IMR-90 (cell line): ENCODE data around the gene SPSB4. TPM values are rescaled to one million over a fixed set of nuclear protein-coding genes. Genes with fewer than 3 reads are reported as not detected.

Experiments used
- ATAC-seq: fragments of 200-7000 bp; cut with Tn5 transposase; 2 replicates; pipeline ENCODE4 v1.9.1; 2020; ENCODE audit warnings: low read depth, mild to moderate bottlenecking, moderate library complexity
- BruUV-seq: library from RNA; stranded (reverse); fragments of 400-500 nt; replicated peaks from 2 replicates; lab custom pipeline; 2021; lab: Mats Ljungman, UMichigan
- CTCF ChIA-PET: fragments of 300-600 bp; formaldehyde crosslinking; extraction: SDS; loops from one replicate; lab custom pipeline; 2021; ENCODE audit warnings: antibody characterized with exemption; lab: Yijun Ruan, JAX
- POLR2A ChIA-PET: fragments of 300-600 bp; sonication (Branson Sonifier 250); formaldehyde crosslinking; loops from one replicate; lab custom pipeline; 2022; ENCODE audit warnings: antibody characterized with exemption; ENCODE audit not compliant: unreplicated experiment; lab: Charles Lee
- DNase-seq: peaks from one replicate; pipeline ENCODE4 v3.0.0; 2013
- H2AFZ ChIP-seq: replicated peaks from 2 replicates; pipeline ENCODE3; 2013; ENCODE audit warnings: low read length, mild to moderate bottlenecking; ENCODE audit not compliant: poor library complexity
- H2AK5ac ChIP-seq: 2 replicates; pipeline ENCODE4 v1.6.1; 2013; ENCODE audit warnings: low read depth, low read length, inconsistent platforms
- H2AK9ac ChIP-seq: replicated peaks from 2 replicates; pipeline ENCODE3; 2013; ENCODE audit warnings: mild to moderate bottlenecking, low read depth, low read length, moderate library complexity; ENCODE audit not compliant: poor library complexity
- H2BK120ac ChIP-seq: 2 replicates; pipeline ENCODE4 v1.6.1; 2013; ENCODE audit warnings: low read depth, low read length, inconsistent platforms
- H2BK15ac ChIP-seq: 3 replicates; pipeline ENCODE4 v1.6.1; 2013; ENCODE audit warnings: low read depth, low read length, inconsistent platforms
- H2BK20ac ChIP-seq: 2 replicates; pipeline ENCODE4 v1.6.1; 2013; ENCODE audit warnings: low read depth, mild to moderate bottlenecking, inconsistent platforms, low read length, moderate library complexity
- H2BK5ac ChIP-seq: 2 replicates; pipeline ENCODE4 v1.6.1; 2013; ENCODE audit warnings: mild to moderate bottlenecking, low read depth, low read length, inconsistent platforms; ENCODE audit not compliant: poor library complexity, severe bottlenecking
- H3K14ac ChIP-seq: replicated peaks from 2 replicates; pipeline ENCODE4 v1.6.1; 2013; ENCODE audit warnings: low read depth, low read length, inconsistent platforms
- H3K18ac ChIP-seq: 2 replicates; pipeline ENCODE4 v1.6.1; 2013; ENCODE audit warnings: low read depth, low read length, control low read depth
- H3K23ac ChIP-seq: 2 replicates; pipeline ENCODE4 v1.6.1; 2013; ENCODE audit warnings: low read depth, low read length, inconsistent platforms
- H3K27ac ChIP-seq: 2 replicates; pipeline ENCODE4 v1.5.1; 2013; ENCODE audit warnings: mild to moderate bottlenecking, control low read depth, low read length; ENCODE audit not compliant: insufficient read depth
- H3K27me3 ChIP-seq: 2 replicates; pipeline ENCODE4 v1.6.1; 2013; ENCODE audit warnings: low read length; ENCODE audit not compliant: control insufficient read depth, insufficient read depth
- H3K36me3 ChIP-seq: 2 replicates; pipeline ENCODE4 v1.6.1; 2013; ENCODE audit warnings: low read length, mixed read lengths; ENCODE audit not compliant: control insufficient read depth, insufficient read depth
- H3K4ac ChIP-seq: 2 replicates; pipeline ENCODE4 v1.6.1; 2013; ENCODE audit warnings: low read depth, low read length, inconsistent platforms
- H3K4me1 ChIP-seq: 2 replicates; pipeline ENCODE4 v1.6.1; 2013; ENCODE audit warnings: low read length, mixed read lengths; ENCODE audit not compliant: control insufficient read depth, insufficient read depth
- H3K4me2 ChIP-seq: 2 replicates; pipeline ENCODE4 v1.6.1; 2013; ENCODE audit warnings: low read depth, mild to moderate bottlenecking, control low read depth, low read length, moderate library complexity
- H3K4me3 ChIP-seq: 2 replicates; pipeline ENCODE4 v1.5.1; 2013; ENCODE audit warnings: low read depth, mild to moderate bottlenecking, control low read depth, low read length, moderate library complexity; ENCODE audit not compliant: insufficient read depth
- H3K56ac ChIP-seq: 2 replicates; pipeline ENCODE4 v1.6.1; 2013; ENCODE audit warnings: low read length, inconsistent platforms; ENCODE audit not compliant: insufficient read depth; ENCODE audit errors: extremely low read depth
- H3K79me1 ChIP-seq, 2 experiments: 2 replicates each; pipeline ENCODE4 v1.6.1; 2013; ENCODE audit warnings: low read length in 2 of 2, inconsistent platforms in 1 of 2, low read depth in 1 of 2
- H3K9ac ChIP-seq: 2 replicates; pipeline ENCODE4 v1.6.1; 2013; ENCODE audit warnings: low read depth, low read length, control low read depth
- H3K9me1 ChIP-seq: 2 replicates; pipeline ENCODE4 v1.6.1; 2013; ENCODE audit warnings: low read length, inconsistent platforms; ENCODE audit not compliant: insufficient read depth
- H3K9me3 ChIP-seq: 2 replicates; pipeline ENCODE4 v1.6.1; 2013; ENCODE audit warnings: low read length; ENCODE audit not compliant: control insufficient read depth, insufficient read depth
- H4K20me1 ChIP-seq: 2 replicates; pipeline ENCODE4 v1.6.1; 2013; ENCODE audit warnings: low read length, inconsistent platforms; ENCODE audit not compliant: insufficient read depth
- H4K5ac ChIP-seq: 2 replicates; pipeline ENCODE4 v1.6.1; 2013; ENCODE audit warnings: mild to moderate bottlenecking, low read depth, low read length, control low read depth
- H4K8ac ChIP-seq, 2 experiments: 2 replicates each; pipeline ENCODE4 v1.6.1; 2013; ENCODE audit warnings: low read depth in 2 of 2, low read length in 2 of 2, control low read depth in 1 of 2, inconsistent platforms in 1 of 2
- H4K91ac ChIP-seq: 2 replicates; pipeline ENCODE4 v1.6.1; 2013; ENCODE audit warnings: low read depth, low read length, inconsistent platforms; ENCODE audit not compliant: insufficient read depth
- BHLHE40 ChIP-seq: fragments of 150-350 bp; IDR thresholded peaks from 2 replicates; pipeline ENCODE4 v1.6.1; 2016; ENCODE audit warnings: mild to moderate bottlenecking, low read depth, low read length
- CEBPB ChIP-seq: IDR thresholded peaks from 2 replicates; pipeline ENCODE4 v1.6.1; 2012; ENCODE audit warnings: low read depth, low read length, improper control_type of control experiment
- CHD1 ChIP-seq: IDR thresholded peaks from 2 replicates; pipeline ENCODE4 v1.6.1; 2012; ENCODE audit warnings: low read depth, low read length, improper control_type of control experiment
- FOS ChIP-seq: fragments of 150-350 bp; IDR thresholded peaks from 2 replicates; pipeline ENCODE4 v1.6.1; 2016; ENCODE audit warnings: low read depth, low read length
- MAFK ChIP-seq: IDR thresholded peaks from 2 replicates; pipeline ENCODE4 v1.6.1; 2012; ENCODE audit warnings: low read depth, low read length, improper control_type of control experiment
- MAZ ChIP-seq: IDR thresholded peaks from 2 replicates; pipeline ENCODE4 v1.6.1; 2012; ENCODE audit warnings: low read depth, mild to moderate bottlenecking, low read length, improper control_type of control experiment, moderate library complexity, borderline replicate concordance
- MXI1 ChIP-seq: IDR thresholded peaks from 2 replicates; pipeline ENCODE4 v1.6.1; 2012; ENCODE audit warnings: low read depth, mild to moderate bottlenecking, low read length, moderate library complexity, borderline replicate concordance
- POLR2A ChIP-seq: IDR thresholded peaks from 2 replicates; pipeline ENCODE4 v1.6.1; 2012; ENCODE audit warnings: mild to moderate bottlenecking, low read depth, low read length
- RAD21 ChIP-seq: IDR thresholded peaks from 2 replicates; pipeline ENCODE4 v1.6.1; 2012; ENCODE audit warnings: low read length, improper control_type of control experiment
- RCOR1 ChIP-seq: IDR thresholded peaks from 2 replicates; pipeline ENCODE4 v1.6.1; 2012; ENCODE audit warnings: mild to moderate bottlenecking, low read length, improper control_type of control experiment; ENCODE audit not compliant: insufficient replicate concordance
- RFX5 ChIP-seq: IDR thresholded peaks from 2 replicates; pipeline ENCODE4 v1.8.0; 2012; ENCODE audit warnings: low read depth, mild to moderate bottlenecking, low read length, moderate library complexity
- SMC3 ChIP-seq: fragments of 150-350 bp; IDR thresholded peaks from 2 replicates; pipeline ENCODE4 v1.6.1; 2016; ENCODE audit warnings: low read depth, mild to moderate bottlenecking, antibody characterized with exemption, low read length, moderate library complexity
- WGBS, 2 experiments: methylation state at CpG; one replicate each; pipeline versions ENCODE4 v1.1.5 to v1.1.7; 2013; ENCODE audit warnings: missing lambda C conversion rate in 2 of 2; ENCODE audit not compliant: insufficient read length in 1 of 2; ENCODE audit errors: extremely low coverage in 2 of 2; 5-methylcytosine and 5-hydroxymethylcytosine counted together
- dilution Hi-C: fragments of 300-500 bp; cut with HindIII; formaldehyde crosslinking; loops from one replicate; pipeline ENCODE4 v1.14.3; 2018; ENCODE audit warnings: low sequenced_read_pairs; ENCODE audit not compliant: unreplicated experiment
- in situ Hi-C: fragments of 300-500 bp; cut with MboI; formaldehyde crosslinking; loops from 3 replicates; pipeline ENCODE4 v1.14.3; 2019; ENCODE audit warnings: low sequenced_read_pairs, inconsistent platforms, mixed read lengths
- intact Hi-C: fragments of 100-400 bp; cut with micrococcal nuclease; formaldehyde crosslinking; loops from 2 replicates; pipeline ENCODE4 v1.10.0; 2022
- polyA plus RNA-seq, 3 experiments: library from polyadenylated mRNA; depleted of rRNA; stranded (reverse); fragments of >200 nt; gene quantifications; 2 replicates each; pipeline ENCODE4 v1.2.3, GENCODE V29; 2012; ENCODE audit warnings: low replicate concordance in 1 of 3
- total RNA-seq: library from RNA; depleted of rRNA; stranded (reverse); fragments of >200 nt; gene quantifications from 2 replicates; pipeline ENCODE4 v1.2.3, GENCODE V29; 2012
- TF ChIP-seq, protein P1 (sequence below): fragments of 150-350 bp; IDR thresholded peaks from 2 replicates; pipeline ENCODE4 v1.6.1; 2017; ENCODE audit warnings: mild to moderate bottlenecking, antibody characterized with exemption, low read length, low read depth
- TF ChIP-seq, protein P2 (sequence below): conservative IDR thresholded peaks from 2 replicates; pipeline ENCODE4 v1.5.1; 2012; ENCODE audit warnings: mild to moderate bottlenecking, low read depth, low read length, improper control_type of control experiment
- TF ChIP-seq, protein P3 (sequence below): fragments of 150-350 bp; IDR thresholded peaks from 2 replicates; pipeline ENCODE4 v1.6.1; 2016; ENCODE audit warnings: low read depth, mild to moderate bottlenecking, low read length, moderate library complexity, borderline replicate concordance

SPSB4 gene
- total and polyA plus RNA-seq, 2 of the 4 experiments (the other 2 are of a cell fraction) = not detected

DNA sequence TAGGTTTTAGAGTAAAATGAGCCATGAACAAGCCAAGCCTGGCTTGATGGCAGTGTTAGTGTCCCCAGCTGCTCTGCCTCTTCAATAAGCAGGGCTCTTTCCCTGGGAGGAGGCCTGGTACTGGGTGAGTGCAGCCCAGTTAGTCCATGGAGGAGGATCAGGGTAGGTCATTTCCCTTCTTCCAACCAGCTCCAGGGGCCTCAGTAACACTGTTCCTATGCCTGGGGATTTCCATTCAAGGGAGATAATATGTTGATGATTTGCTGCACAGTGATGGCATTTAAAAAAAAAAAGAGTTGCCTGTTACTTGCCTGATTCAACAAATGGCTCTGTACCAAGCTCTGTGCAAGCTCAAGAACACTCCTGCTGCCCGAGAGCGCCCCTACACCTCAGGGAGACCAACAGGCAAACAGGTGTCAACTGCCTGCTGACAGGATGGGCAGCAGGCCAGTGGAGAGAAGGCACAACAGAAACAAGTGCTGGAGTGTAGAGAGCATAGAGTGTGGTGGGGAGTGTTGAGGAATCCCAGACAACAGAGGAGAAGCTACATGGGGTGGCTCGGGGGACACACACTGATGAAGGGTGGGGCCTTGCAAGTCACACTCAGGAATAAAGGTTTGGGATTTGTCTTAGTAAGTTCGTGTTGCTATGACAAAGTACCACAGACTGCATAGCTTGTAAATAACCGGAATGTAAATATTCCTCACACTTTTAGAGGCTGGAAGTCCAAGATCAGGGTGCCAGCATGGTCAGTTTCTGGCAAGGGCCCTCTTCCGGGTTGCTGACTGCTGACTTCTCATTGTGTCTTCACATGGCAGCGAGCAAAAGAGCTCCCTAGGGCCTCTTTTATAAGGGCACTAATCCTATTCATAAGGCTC lies 101.9 kb downstream of the SPSB4 start:
- Histone ChIP-seq H2AK5ac (no peak overlapping the region), H3K79me1 (no peaks in the 10 kb centered on the region), H3K9me1 (no peaks in the 10 kb centered on the region), H2AK9ac (no peak overlapping the region), H3K18ac (no peak overlapping the region), H3K36me3 (no peaks in the 10 kb centered on the region), H4K20me1 (no peaks in the 10 kb centered on the region), H3K27ac (no peak overlapping the region), H2BK120ac (no peak overlapping the region), H2BK5ac (no peak overlapping the region), H3K9ac (no peak overlapping the region), H3K14ac (no peak overlapping the region), H3K4me1 (no peaks in the 10 kb centered on the region), H3K4me2 (no peak overlapping the region), H4K5ac (no peak overlapping the region), H3K27me3 (no peaks in the 10 kb centered on the region), H3K23ac (no peak overlapping the region), H2BK15ac (no peak overlapping the region), H2AFZ (no peak overlapping the region), H2BK20ac (no peak overlapping the region), H3K4ac (no peak overlapping the region), H3K9me3 (no peaks in the 10 kb centered on the region), H3K56ac (no peak overlapping the region), H4K8ac (no peak overlapping the region), H4K91ac (no peak overlapping the region), H3K4me3 (no peak overlapping the region)
- BruUV-seq = no TSS peak
- WGBS, 2 experiments = 82% methylated on average over 2 of the region's 7 CpGs; no CpG with 5 or more reads in 1 of the 2 experiments
- in situ Hi-C loops (no loop called here), intact Hi-C loops (no loop called here), dilution Hi-C loops (no loop called here)
- ChIA-PET CTCF (interaction anchor here (0.6 kb wide), 1 partner anchor 142 kb away, joined by 3 read pairs; no protein-coding TSS in a partner anchor), POLR2A (no interaction called here)
- ATAC-seq = no peak
- no peak for DNase-seq
- TF ChIP-seq CEBPB = no peak
- TF ChIP-seq RCOR1 = no peak
- TF ChIP-seq MXI1 = no peak
- TF ChIP-seq RAD21 = no peak
- TF ChIP-seq, protein P1, sequence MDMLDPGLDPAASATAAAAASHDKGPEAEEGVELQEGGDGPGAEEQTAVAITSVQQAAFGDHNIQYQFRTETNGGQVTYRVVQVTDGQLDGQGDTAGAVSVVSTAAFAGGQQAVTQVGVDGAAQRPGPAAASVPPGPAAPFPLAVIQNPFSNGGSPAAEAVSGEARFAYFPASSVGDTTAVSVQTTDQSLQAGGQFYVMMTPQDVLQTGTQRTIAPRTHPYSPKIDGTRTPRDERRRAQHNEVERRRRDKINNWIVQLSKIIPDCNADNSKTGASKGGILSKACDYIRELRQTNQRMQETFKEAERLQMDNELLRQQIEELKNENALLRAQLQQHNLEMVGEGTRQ = no peak
- TF ChIP-seq, protein P2, sequence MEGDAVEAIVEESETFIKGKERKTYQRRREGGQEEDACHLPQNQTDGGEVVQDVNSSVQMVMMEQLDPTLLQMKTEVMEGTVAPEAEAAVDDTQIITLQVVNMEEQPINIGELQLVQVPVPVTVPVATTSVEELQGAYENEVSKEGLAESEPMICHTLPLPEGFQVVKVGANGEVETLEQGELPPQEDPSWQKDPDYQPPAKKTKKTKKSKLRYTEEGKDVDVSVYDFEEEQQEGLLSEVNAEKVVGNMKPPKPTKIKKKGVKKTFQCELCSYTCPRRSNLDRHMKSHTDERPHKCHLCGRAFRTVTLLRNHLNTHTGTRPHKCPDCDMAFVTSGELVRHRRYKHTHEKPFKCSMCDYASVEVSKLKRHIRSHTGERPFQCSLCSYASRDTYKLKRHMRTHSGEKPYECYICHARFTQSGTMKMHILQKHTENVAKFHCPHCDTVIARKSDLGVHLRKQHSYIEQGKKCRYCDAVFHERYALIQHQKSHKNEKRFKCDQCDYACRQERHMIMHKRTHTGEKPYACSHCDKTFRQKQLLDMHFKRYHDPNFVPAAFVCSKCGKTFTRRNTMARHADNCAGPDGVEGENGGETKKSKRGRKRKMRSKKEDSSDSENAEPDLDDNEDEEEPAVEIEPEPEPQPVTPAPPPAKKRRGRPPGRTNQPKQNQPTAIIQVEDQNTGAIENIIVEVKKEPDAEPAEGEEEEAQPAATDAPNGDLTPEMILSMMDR = no peak
- no peak for TF ChIP-seq MAZ
- TF ChIP-seq, protein P3, sequence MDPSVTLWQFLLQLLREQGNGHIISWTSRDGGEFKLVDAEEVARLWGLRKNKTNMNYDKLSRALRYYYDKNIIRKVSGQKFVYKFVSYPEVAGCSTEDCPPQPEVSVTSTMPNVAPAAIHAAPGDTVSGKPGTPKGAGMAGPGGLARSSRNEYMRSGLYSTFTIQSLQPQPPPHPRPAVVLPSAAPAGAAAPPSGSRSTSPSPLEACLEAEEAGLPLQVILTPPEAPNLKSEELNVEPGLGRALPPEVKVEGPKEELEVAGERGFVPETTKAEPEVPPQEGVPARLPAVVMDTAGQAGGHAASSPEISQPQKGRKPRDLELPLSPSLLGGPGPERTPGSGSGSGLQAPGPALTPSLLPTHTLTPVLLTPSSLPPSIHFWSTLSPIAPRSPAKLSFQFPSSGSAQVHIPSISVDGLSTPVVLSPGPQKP = no peak
- TF ChIP-seq BHLHE40 = no peak
- no peak for TF ChIP-seq MAFK
- no peak for TF ChIP-seq SMC3
- no peak for TF ChIP-seq FOS
- no peak for TF ChIP-seq POLR2A
- no peak for TF ChIP-seq CHD1
- no peak for TF ChIP-seq RFX5
